Upper lobe of left lung (tissue), 4 donors: ENCODE data around the gene GRK1.

Experiments used
- CTCF ChIP-seq, 6 experiments: fragments of 450-650 bp in 4 of 6; fragments of 200-600 bp in 2 of 6; sonication (generic) in 2 of 6; IDR thresholded peaks; one replicate each; pipeline ENCODE4 v1.5.1; 2016 to 2019; ENCODE audit warnings: antibody characterized with exemption in 6 of 6
- POLR2AphosphoS5 ChIP-seq, 2 donors: sonication (generic); formaldehyde crosslinking; IDR thresholded peaks; one replicate each; pipeline ENCODE4 v1.5.1; 2017; ENCODE audit warnings: antibody characterized with exemption in 2 of 2

- no peak for TF ChIP-seq POLR2AphosphoS5 (IDR thresholded peaks at IDR 0.05)
- TF ChIP-seq CTCF (IDR thresholded peaks at IDR 0.05) = no peak
Measured at GRCh38 chr13:113650731-113651148, 16.3 kb upstream of the GRK1 start.
